Loucy (cell line): ENCODE measurements around the gene SNCG.

Source experiments
- H2AFZ ChIP-seq: fragments of 200-600 bp; sonication (generic); 2 replicates; pipeline ENCODE4 v1.6.0; 2016; ENCODE audit warnings: antibody characterized with exemption, mild to moderate bottlenecking, low read length, moderate library complexity
- H3F3A ChIP-seq: fragments of 200-600 bp; 2 replicates; pipeline ENCODE4 v1.6.0; 2016; ENCODE audit warnings: antibody characterized with exemption, low read depth, mild to moderate bottlenecking
- H3K27me3 ChIP-seq: fragments of 200-600 bp; sonication (generic); 2 replicates; pipeline ENCODE4 v1.6.1; 2014; ENCODE audit warnings: low read length, mild to moderate bottlenecking; ENCODE audit not compliant: insufficient read depth, poor library complexity, severe bottlenecking
- H3K36me3 ChIP-seq: fragments of 200-600 bp; sonication (generic); 2 replicates; pipeline ENCODE4 v1.6.1; 2016; ENCODE audit warnings: low read length; ENCODE audit not compliant: insufficient read depth
- H3K4me1 ChIP-seq: fragments of 200-600 bp; sonication (generic); 2 replicates; pipeline ENCODE4 v1.5.1; 2014; ENCODE audit warnings: low read length, mild to moderate bottlenecking; ENCODE audit not compliant: insufficient read depth, poor library complexity, severe bottlenecking
- H3K4me2 ChIP-seq: fragments of 200-600 bp; sonication (generic); 2 replicates; pipeline ENCODE4 v1.6.0; 2014; ENCODE audit warnings: antibody characterized with exemption, low read length, low read depth, mild to moderate bottlenecking; ENCODE audit not compliant: poor library complexity, severe bottlenecking
- H3K4me3 ChIP-seq: fragments of 200-600 bp; sonication (generic); 2 replicates; pipeline ENCODE4 v1.5.1; 2014; ENCODE audit warnings: low read length, mild to moderate bottlenecking, mixed read lengths; ENCODE audit not compliant: poor library complexity, severe bottlenecking
- H3K79me2 ChIP-seq: fragments of 200-600 bp; sonication (generic); 2 replicates; pipeline ENCODE4 v1.6.1; 2014; ENCODE audit warnings: low read length; ENCODE audit not compliant: insufficient read depth
- H3K9ac ChIP-seq: fragments of 200-600 bp; sonication (generic); 2 replicates; pipeline ENCODE4 v1.6.0; 2014; ENCODE audit warnings: mild to moderate bottlenecking, low read depth, low read length, moderate library complexity; ENCODE audit not compliant: poor library complexity, severe bottlenecking
- H3K9me2 ChIP-seq: fragments of 200-600 bp; sonication (generic); replicated peaks from 2 replicates; pipeline ENCODE4 v1.6.1; 2016; ENCODE audit warnings: low read depth, low read length, mixed read lengths
- H3K9me3 ChIP-seq: fragments of 200-600 bp; sonication (generic); 2 replicates; pipeline ENCODE4 v1.6.1; 2014; ENCODE audit warnings: mild to moderate bottlenecking, antibody characterized with exemption, low read length, low read depth; ENCODE audit not compliant: insufficient read depth
- H4K20me1 ChIP-seq: fragments of 200-600 bp; sonication (generic); 2 replicates; pipeline ENCODE4 v1.6.0; 2014; ENCODE audit warnings: antibody characterized with exemption, low read length, mild to moderate bottlenecking; ENCODE audit not compliant: insufficient read depth, poor library complexity, severe bottlenecking
- EZH2phosphoT487 ChIP-seq: fragments of 200-600 bp; IDR thresholded peaks from 2 replicates; pipeline ENCODE4 v1.6.1; 2018; ENCODE audit warnings: antibody characterized with exemption, mild to moderate bottlenecking, moderate library complexity, borderline replicate concordance
- TF ChIP-seq, protein P1 (sequence below): fragments of 200-600 bp; sonication (generic); conservative IDR thresholded peaks from 2 replicates; pipeline ENCODE4 v1.5.1; 2014; ENCODE audit warnings: mild to moderate bottlenecking, antibody characterized with exemption, low read length

The SNCG gene

DNA sequence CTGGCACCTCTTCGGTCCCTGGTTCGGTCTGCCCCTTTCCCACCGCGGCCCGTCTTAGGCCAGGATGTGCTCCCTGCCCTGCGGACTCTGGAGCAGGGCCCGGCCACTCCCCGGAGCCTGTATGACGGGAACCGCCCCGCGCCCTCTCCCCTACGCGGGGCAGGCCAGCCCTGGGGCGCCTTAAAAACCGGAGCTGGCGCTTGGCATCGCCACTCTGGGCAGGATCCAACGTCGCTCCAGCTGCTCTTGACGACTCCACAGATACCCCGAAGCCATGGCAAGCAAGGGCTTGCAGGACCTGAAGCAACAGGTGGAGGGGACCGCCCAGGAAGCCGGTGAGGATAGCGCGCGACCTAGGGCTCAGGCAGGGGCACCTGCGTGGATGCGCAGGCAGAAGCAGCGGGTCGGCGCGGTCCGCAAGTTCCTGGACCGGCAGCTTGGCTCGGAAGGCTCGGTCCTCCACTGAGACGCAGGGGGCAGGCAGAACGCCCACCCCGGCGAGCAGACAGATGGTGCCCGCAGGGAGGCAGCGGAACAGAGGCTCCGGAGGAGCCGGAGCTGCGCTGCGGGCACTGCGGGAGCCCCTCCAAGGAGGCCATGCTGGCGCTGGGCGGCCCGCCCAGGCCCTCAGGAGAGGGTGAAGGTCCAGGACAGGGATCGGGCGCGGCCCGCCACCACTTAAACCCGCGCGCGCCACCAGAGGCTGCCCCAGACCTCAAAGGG, 10.0 kb downstream of the SNCG start, which contains the start of gene ADIRF:
TSS of gene ADIRF (plus strand) at position 212 of the 723 bp plus-strand sequence. CDS start at position 275, 63 bp downstream.
- no peak within 1 kb of the TSS for H3K4me3 ChIP-seq
- H3K4me2 ChIP-seq: no peak within 1 kb of the TSS

GRCh38 chr10:86968994-86969355, 10.6 kb downstream of the SNCG start:
- Histone ChIP-seq H3K4me2 (no peak overlapping the region), H3K4me3 (no peak overlapping the region), H3F3A (no peaks in the 10 kb centered on the region), H3K27me3 (no peaks in the 10 kb centered on the region), H3K4me1 (peaks cover 5% of the 10 kb centered on the region), H3K79me2 (no peaks in the 10 kb centered on the region), H3K9me3 (no peaks in the 10 kb centered on the region), H2AFZ (no peak overlapping the region), H3K9ac (no peak overlapping the region), H3K36me3 (no peaks in the 10 kb centered on the region), H4K20me1 (no peaks in the 10 kb centered on the region), H3K9me2 (no peaks in the 10 kb centered on the region)
- TF ChIP-seq, protein P1, sequence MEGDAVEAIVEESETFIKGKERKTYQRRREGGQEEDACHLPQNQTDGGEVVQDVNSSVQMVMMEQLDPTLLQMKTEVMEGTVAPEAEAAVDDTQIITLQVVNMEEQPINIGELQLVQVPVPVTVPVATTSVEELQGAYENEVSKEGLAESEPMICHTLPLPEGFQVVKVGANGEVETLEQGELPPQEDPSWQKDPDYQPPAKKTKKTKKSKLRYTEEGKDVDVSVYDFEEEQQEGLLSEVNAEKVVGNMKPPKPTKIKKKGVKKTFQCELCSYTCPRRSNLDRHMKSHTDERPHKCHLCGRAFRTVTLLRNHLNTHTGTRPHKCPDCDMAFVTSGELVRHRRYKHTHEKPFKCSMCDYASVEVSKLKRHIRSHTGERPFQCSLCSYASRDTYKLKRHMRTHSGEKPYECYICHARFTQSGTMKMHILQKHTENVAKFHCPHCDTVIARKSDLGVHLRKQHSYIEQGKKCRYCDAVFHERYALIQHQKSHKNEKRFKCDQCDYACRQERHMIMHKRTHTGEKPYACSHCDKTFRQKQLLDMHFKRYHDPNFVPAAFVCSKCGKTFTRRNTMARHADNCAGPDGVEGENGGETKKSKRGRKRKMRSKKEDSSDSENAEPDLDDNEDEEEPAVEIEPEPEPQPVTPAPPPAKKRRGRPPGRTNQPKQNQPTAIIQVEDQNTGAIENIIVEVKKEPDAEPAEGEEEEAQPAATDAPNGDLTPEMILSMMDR: no peak
- no peak for TF ChIP-seq EZH2phosphoT487

More for the DNA sequence above, 10.0 kb downstream of the SNCG start, which contains the start of gene ADIRF:
- no peak for TF ChIP-seq EZH2phosphoT487
- TF ChIP-seq, protein P1: no peak
- H3K9ac ChIP-seq: no peak within 1 kb of the TSS
- H3K9me3 ChIP-seq: no peaks in the 10 kb centered on the region
- H3K4me1 ChIP-seq: peaks cover 5% of the 10 kb centered on the region
- no peaks in the 10 kb centered on the region for H3K27me3 ChIP-seq
- no peaks in the 10 kb centered on the region for H3F3A ChIP-seq
- no peaks in the 10 kb centered on the region for H4K20me1 ChIP-seq
- H3K36me3 ChIP-seq: no peaks in the 10 kb centered on the region
- no peaks in the 10 kb centered on the region for H3K9me2 ChIP-seq
- no peaks in the 10 kb centered on the region for H3K79me2 ChIP-seq
- H2AFZ ChIP-seq: no peak within 1 kb of the TSS

- Histone ChIP-seq H3K27me3 (no peaks in the 10 kb centered on the region), H3K9me3 (no peaks in the 10 kb centered on the region), H3K4me3 (no peak overlapping the region), H3K79me2 (no peaks in the 10 kb centered on the region), H3K4me1 (peaks cover 5% of the 10 kb centered on the region), H3K4me2 (no peak overlapping the region), H4K20me1 (no peaks in the 10 kb centered on the region), H3F3A (no peaks in the 10 kb centered on the region), H2AFZ (no peak overlapping the region), H3K36me3 (no peaks in the 10 kb centered on the region), H3K9ac (no peak overlapping the region), H3K9me2 (no peaks in the 10 kb centered on the region)
- TF ChIP-seq EZH2phosphoT487: no peak
- TF ChIP-seq, protein P1: no peak
Observed at GRCh38 chr10:86969421-86970041, 11.1 kb downstream of the SNCG start.
